Endodermal cell (in vitro differentiated cells): ENCODE data around the gene GPR107. TPM values are rescaled to one million over a fixed set of nuclear protein-coding genes. Genes with fewer than 3 reads are reported as not detected.
"Not testable (repeated sequence)": the region's sequence is repeated elsewhere in the genome, so short reads cannot be mapped to it uniquely, and the experiment has no call there.

ENCODE experiments used
- DNase-seq: peaks from one replicate; pipeline ENCODE4 v3.0.0-alpha.2; 2017
- H3K27ac ChIP-seq: 2 replicates; pipeline ENCODE4 v1.5.1; 2013; ENCODE audit warnings: mild to moderate bottlenecking, low read depth, low read length, moderate library complexity
- H3K27me3 ChIP-seq: 2 replicates; pipeline ENCODE4 v1.6.1; 2013; ENCODE audit warnings: mild to moderate bottlenecking, low read length, moderate library complexity; ENCODE audit not compliant: insufficient read depth, control insufficient read depth, poor library complexity, severe bottlenecking
- H3K36me3 ChIP-seq: 2 replicates; pipeline ENCODE4 v1.7.0; 2013; ENCODE audit warnings: mild to moderate bottlenecking, low read length, moderate library complexity; ENCODE audit not compliant: control insufficient read depth, insufficient read depth
- H3K4me1 ChIP-seq: one replicate; pipeline ENCODE4 v1.7.0; 2013; ENCODE audit warnings: low read length; ENCODE audit not compliant: control insufficient read depth, insufficient read depth
- H3K4me3 ChIP-seq: 2 replicates; pipeline ENCODE4 v1.5.1; 2013; ENCODE audit warnings: mild to moderate bottlenecking, low read length, moderate library complexity
- H3K9ac ChIP-seq: 2 replicates; pipeline ENCODE4 v1.6.1; 2013; ENCODE audit warnings: mild to moderate bottlenecking, low read length, moderate library complexity; ENCODE audit not compliant: poor library complexity, severe bottlenecking; ENCODE audit errors: extremely low read depth
- H3K9me3 ChIP-seq: 2 replicates; pipeline ENCODE4 v1.6.1; 2013; ENCODE audit warnings: mild to moderate bottlenecking, low read length, moderate library complexity; ENCODE audit not compliant: control insufficient read depth
- H3K27ac Mint-ChIP-seq: 2 replicates; pipeline ENCODE4 v1.8.0; 2020; ENCODE audit warnings: mixed read lengths
- H3K27me3 Mint-ChIP-seq: 2 replicates; pipeline ENCODE4 v1.8.0; 2021; ENCODE audit warnings: mild to moderate bottlenecking, mixed read lengths; ENCODE audit not compliant: insufficient read depth
- H3K36me3 Mint-ChIP-seq: 2 replicates; pipeline ENCODE4 v1.8.0; 2020; ENCODE audit warnings: low read depth, mixed read lengths
- H3K4me1 Mint-ChIP-seq: 2 replicates; pipeline ENCODE4 v1.8.0; 2020; ENCODE audit warnings: mixed read lengths
- H3K4me3 Mint-ChIP-seq: 2 replicates; pipeline ENCODE4 v1.8.0; 2020; ENCODE audit warnings: mild to moderate bottlenecking, moderate library complexity, mixed read lengths
- H3K9me3 Mint-ChIP-seq: 2 replicates; pipeline ENCODE4 v1.8.0; 2020; ENCODE audit warnings: mild to moderate bottlenecking, mixed read lengths
- CTCF ChIP-seq: fragments of 200-600 bp; sonication (generic); conservative IDR thresholded peaks from 2 replicates; pipeline ENCODE4 v1.5.0; 2021; ENCODE audit warnings: antibody characterized with exemption, mild to moderate bottlenecking
- WGBS, 2 experiments: methylation state at CpG; one replicate each; pipeline versions ENCODE4 v1.1.5 to v1.1.7; 2013; ENCODE audit warnings: missing lambda C conversion rate in 2 of 2, mixed read lengths in 1 of 2; ENCODE audit not compliant: insufficient coverage in 1 of 2, insufficient read length in 1 of 2; 5-methylcytosine and 5-hydroxymethylcytosine counted together
- total RNA-seq, 2 donors: library from RNA; stranded (reverse); fragmentation: NEBNext Ultra II Directional in 1 of 2; extraction: Animal tissue kit (Norgen Biotek cat#: 25700) in 1 of 2; gene quantifications; 2 replicates in 1 of 2; 3 replicates in 1 of 2; pipeline ENCODE4 v1.2.1, GENCODE V29; 2021

The GPR107 gene
- total RNA-seq, 2 donors from 2014 or later: 50.7 to 62.0 TPM

GRCh38 chr9:130018265-130018664, 35.4 kb upstream of the GPR107 start:
- H3K27ac ChIP-seq: no peak overlapping the region
- DNase-seq: no peak
- WGBS, 2 experiments: 94 to 100% methylated on average over 2 to 4 of the region's 4 CpGs
- Mint-ChIP-seq H3K36me3 (peaks cover 19% of the 10 kb centered on the region), H3K27me3 (no peaks in the 10 kb centered on the region), H3K4me3 (no peak overlapping the region), H3K4me1 (no peaks in the 10 kb centered on the region), H3K27ac (no peak overlapping the region), H3K9me3 (peaks cover 8% of the 10 kb centered on the region)
- H3K4me3 ChIP-seq: no peak overlapping the region
- H3K9me3 ChIP-seq: peaks cover 9% of the 10 kb centered on the region
- H3K9ac ChIP-seq: no peak overlapping the region
- no peaks in the 10 kb centered on the region for H3K27me3 ChIP-seq
- peaks cover 8% of the 10 kb centered on the region for H3K36me3 ChIP-seq
- no peaks in the 10 kb centered on the region for H3K4me1 ChIP-seq
- no peak for TF ChIP-seq CTCF

GRCh38 chr9:130020618-130021017, 33.1 kb upstream of the GPR107 start:
- Mint-ChIP-seq H3K4me3 (no peak overlapping the region), H3K9me3 (peaks cover 8% of the 10 kb centered on the region), H3K36me3 (peaks cover 19% of the 10 kb centered on the region), H3K27ac (no peak overlapping the region), H3K27me3 (no peaks in the 10 kb centered on the region), H3K4me1 (no peaks in the 10 kb centered on the region)
- no peak for DNase-seq
- TF ChIP-seq CTCF: no peak
- peaks cover 8% of the 10 kb centered on the region for H3K36me3 ChIP-seq
- H3K27me3 ChIP-seq: no peaks in the 10 kb centered on the region
- no peak overlapping the region for H3K4me3 ChIP-seq
- peaks cover 9% of the 10 kb centered on the region for H3K9me3 ChIP-seq
- 77 to 80% methylated on average over 7 of the region's 7 CpGs for WGBS, 2 experiments
- H3K4me1 ChIP-seq: no peaks in the 10 kb centered on the region
- H3K27ac ChIP-seq: no peak overlapping the region
- H3K9ac ChIP-seq: no peak overlapping the region

- Mint-ChIP-seq H3K27me3 (no peaks in the 10 kb centered on the region), H3K4me1 (no peaks in the 10 kb centered on the region), H3K4me3 (no peak overlapping the region), H3K9me3 (peaks cover 8% of the 10 kb centered on the region), H3K27ac (no peak overlapping the region), H3K36me3 (peaks cover 18% of the 10 kb centered on the region)
- Histone ChIP-seq H3K9me3 (peaks cover 7% of the 10 kb centered on the region), H3K27me3 (no peaks in the 10 kb centered on the region), H3K36me3 (peaks cover 7% of the 10 kb centered on the region), H3K9ac (no peak overlapping the region), H3K4me3 (no peak overlapping the region), H3K27ac (no peak overlapping the region), H3K4me1 (no peaks in the 10 kb centered on the region)
- 80 to 90% methylated on average over 1 to 2 of the region's 2 CpGs for WGBS, 2 experiments
- no peak for TF ChIP-seq CTCF
- no peak for DNase-seq
Observed at GRCh38 chr9:130021123-130021522, 32.6 kb upstream of the GPR107 start.

- not testable (repeated sequence) for H3K9ac ChIP-seq, H3K27me3 Mint-ChIP-seq, H3K27me3 ChIP-seq, H3K9me3 ChIP-seq, H3K4me3 ChIP-seq, H3K36me3 ChIP-seq, H3K27ac ChIP-seq, H3K4me3 Mint-ChIP-seq, H3K4me1 Mint-ChIP-seq, H3K9me3 Mint-ChIP-seq, H3K4me1 ChIP-seq, H3K27ac Mint-ChIP-seq, DNase-seq
- peaks cover 11% of the 10 kb centered on the region for H3K36me3 Mint-ChIP-seq
- WGBS, 2 experiments: 80 to 97% methylated on average over 1 to 3 of the region's 3 CpGs
Observed at GRCh38 chr9:130021842-130022241, 31.9 kb upstream of the GPR107 start.
